GM19193 (cell line): ENCODE measurements around the gene ENTREP3.

ENCODE experiments used
- POLR2A ChIP-seq: IDR thresholded peaks from 4 replicates; pipeline ENCODE4 v1.6.1; 2011; ENCODE audit not compliant: insufficient read depth, insufficient read length; ENCODE audit errors: extremely low read depth

The ENTREP3 gene

GRCh38 chr1:155267373-155267772, 12.1 kb upstream of the ENTREP3 start:
- no peak for TF ChIP-seq POLR2A

- no peak for TF ChIP-seq POLR2A
These were observed 11.3 kb upstream of the ENTREP3 start for GRCh38 chr1:155266553-155266952.

- no peak for TF ChIP-seq POLR2A
These were observed 7.8 kb upstream of the ENTREP3 start for GRCh38 chr1:155263067-155263466.

GRCh38 chr1:155261852-155262673, 6.8 kb upstream of the ENTREP3 start, which contains the start of gene SCAMP3:
Gene SCAMP3, minus strand, starts transcription at chr1:155262360. Its CDS starts 209 bp downstream, at chr1:155262151.
- peak; percentile 88 for TF ChIP-seq POLR2A

- TF ChIP-seq POLR2A, result no peak
These were observed 6.2 kb upstream of the ENTREP3 start for GRCh38 chr1:155261493-155261851.

- TF ChIP-seq POLR2A, result no peak
These were observed 5.0 kb upstream of the ENTREP3 start for GRCh38 chr1:155260276-155260675.

- TF ChIP-seq POLR2A, result no peak
These were observed 972 bp upstream of the ENTREP3 start for GRCh38 chr1:155256058-155256852.

GRCh38 chr1:155254714-155255242, 505 bp downstream of the ENTREP3 start:
- TF ChIP-seq POLR2A, result no peak

GRCh38 chr1:155254228-155254713, 1.0 kb downstream of the ENTREP3 start:
- no peak for TF ChIP-seq POLR2A

GRCh38 chr1:155253797-155254196, 1.5 kb downstream of the ENTREP3 start:
- no peak for TF ChIP-seq POLR2A

- TF ChIP-seq POLR2A, result no peak
These were observed 2.1 kb downstream of the ENTREP3 start for GRCh38 chr1:155253208-155253607.

GRCh38 chr1:155251566-155251965, 3.7 kb downstream of the ENTREP3 start:
- no peak for TF ChIP-seq POLR2A

GRCh38 chr1:155250633-155251449, 4.4 kb downstream of the ENTREP3 start:
- peak; percentile 38 for TF ChIP-seq POLR2A

GRCh38 chr1:155250246-155250632, 5.0 kb downstream of the ENTREP3 start:
- no peak for TF ChIP-seq POLR2A
